Measurements from ENCODE around the gene COX10. TPM values are rescaled to one million over a fixed set of nuclear protein-coding genes. Genes with fewer than 3 reads are reported as not detected.

COX10 gene
- total RNA-seq, 2 experiments from 2014 or later, result 24.5 to 25.2 TPM

- DNase-seq, result no peak
- no peak overlapping the region for H3K27ac Mint-ChIP-seq
- no peak overlapping the region for H3K4me3 Mint-ChIP-seq
- no peaks in the 10 kb centered on the region for H3K9me3 Mint-ChIP-seq
- H3K4me1 Mint-ChIP-seq, result peaks cover 58% of the 10 kb centered on the region
- ChIA-PET POLR2A (interaction anchor here (1.3 kb wide), 1 partner anchor 87 kb away, joined by 4 read pairs; no protein-coding TSS in a partner anchor), CTCF (interaction anchor here (1.6 kb wide), 2 partner anchors 91 to 189 kb away, joined by 3 to 4 read pairs; no protein-coding TSS in a partner anchor)
- H3K27me3 Mint-ChIP-seq, result no peaks in the 10 kb centered on the region
- peaks cover 51% of the 10 kb centered on the region for H3K36me3 Mint-ChIP-seq (ENCODE audit: low read depth)
Observed at GRCh38 chr17:14112407-14112806, 43.1 kb downstream of the COX10 start.

GRCh38 chr17:14113137-14113536, 43.8 kb downstream of the COX10 start:
- Mint-ChIP-seq H3K27me3 (no peaks in the 10 kb centered on the region), H3K27ac (no peak overlapping the region), H3K9me3 (no peaks in the 10 kb centered on the region), H3K4me1 (peaks cover 58% of the 10 kb centered on the region), H3K4me3 (no peak overlapping the region), H3K36me3 (ENCODE audit: low read depth) (peaks cover 51% of the 10 kb centered on the region)
- DNase-seq, result no peak
- ChIA-PET CTCF (interaction anchor here (1.6 kb wide), 2 partner anchors 90 to 189 kb away, joined by 3 to 4 read pairs; no protein-coding TSS in a partner anchor), POLR2A (interaction anchor here (0.6 to 1.3 kb wide), 5 partner anchors 23 to 189 kb away, joined by 3 to 7 read pairs (median 3); partner anchors contain the start of gene HS3ST3B1)

DNA sequence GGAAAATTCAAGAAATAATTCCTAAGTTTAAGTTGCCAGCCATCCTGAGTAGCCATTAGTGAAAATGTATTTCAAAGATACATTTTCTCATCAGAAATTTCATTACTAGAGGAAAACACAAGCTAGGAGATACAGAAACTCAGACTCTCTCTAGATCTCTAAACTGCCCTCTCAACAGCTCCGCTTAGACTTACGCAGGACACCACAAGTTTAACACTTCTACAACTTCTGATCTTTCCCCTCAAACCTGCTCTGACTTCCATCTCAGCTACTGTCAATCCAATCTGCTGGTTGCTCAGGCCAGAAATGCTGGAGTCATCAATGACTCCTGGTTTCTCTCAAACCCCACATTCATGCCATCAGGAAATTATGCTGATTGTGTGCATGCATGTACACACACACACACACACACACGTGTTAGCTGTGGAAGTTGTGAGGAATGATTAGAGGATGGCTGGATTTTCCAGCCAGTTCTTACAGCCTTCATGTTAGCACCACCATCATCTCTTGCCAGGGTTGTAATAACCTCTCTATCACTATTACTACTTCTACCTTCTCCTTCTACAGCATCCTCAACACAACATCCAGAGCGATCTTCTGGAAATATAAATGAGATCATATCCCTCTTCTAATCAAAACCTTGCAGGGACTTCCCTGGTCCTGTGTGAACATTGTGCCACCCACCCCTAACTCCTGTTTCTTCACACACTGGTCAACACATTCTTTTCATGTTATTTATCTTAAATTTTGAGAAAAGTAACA, 47.1 kb downstream of the COX10 start:
- POLR2A ChIA-PET, result interaction anchor here (0.9 to 2.4 kb wide), 3 partner anchors 38 to 185 kb away, joined by 3 to 6 read pairs (median 4); partner anchors contain the start of gene HS3ST3B1
- CTCF ChIA-PET, result interaction anchor here (1.7 kb wide), 1 partner anchor 185 kb away, joined by 5 read pairs; the partner anchor contains the start of gene HS3ST3B1

DNA sequence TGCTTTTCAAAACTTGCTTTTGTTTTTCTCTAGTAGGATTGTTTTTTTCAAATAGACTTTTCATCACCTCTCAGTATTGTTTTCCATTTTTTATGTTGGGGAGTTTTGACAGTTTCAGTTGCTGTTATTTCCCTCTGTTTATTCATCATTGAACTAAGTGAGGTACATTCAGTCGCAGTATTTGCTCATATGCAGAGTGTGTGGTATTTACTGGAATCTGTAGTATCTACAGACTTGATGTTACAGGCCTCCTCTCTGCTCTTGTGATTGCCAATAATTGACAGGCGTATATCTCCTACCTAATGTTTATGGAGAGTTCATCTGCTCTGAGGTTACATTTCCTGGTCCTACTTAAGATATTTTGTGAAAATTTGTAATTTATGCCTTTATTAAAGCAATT, 49.6 kb downstream of the COX10 start:
- peak overlapping the region; percentile 28 for H3K4me3 Mint-ChIP-seq
- H3K36me3 Mint-ChIP-seq (ENCODE audit: low read depth), result peaks cover 60% of the 10 kb centered on the region
- DNase-seq, result no peak
- CTCF ChIA-PET, result interaction anchor here (1.6 to 2.2 kb wide), 2 partner anchors 84 to 182 kb away, joined by 5 read pairs; partner anchors contain the start of gene HS3ST3B1
- H3K9me3 Mint-ChIP-seq, result peaks cover 8% of the 10 kb centered on the region
- H3K27me3 Mint-ChIP-seq, result no peaks in the 10 kb centered on the region
- peaks cover 84% of the 10 kb centered on the region for H3K4me1 Mint-ChIP-seq
- peak overlapping the region; percentile 93 for H3K27ac Mint-ChIP-seq
- POLR2A ChIA-PET, result interaction anchor here (1.0 to 2.9 kb wide), 5 partner anchors 77 to 183 kb away, joined by 4 to 11 read pairs (median 4); partner anchors contain the start of gene HS3ST3B1

More for the DNA sequence above, 47.1 kb downstream of the COX10 start:
- Mint-ChIP-seq H3K9me3 (peaks cover 4% of the 10 kb centered on the region), H3K27me3 (no peaks in the 10 kb centered on the region), H3K36me3 (ENCODE audit: low read depth) (peaks cover 51% of the 10 kb centered on the region), H3K4me3 (no peak overlapping the region), H3K27ac (peak overlapping the region; percentile 44), H3K4me1 (peaks cover 78% of the 10 kb centered on the region)
- no peak for DNase-seq

DNA sequence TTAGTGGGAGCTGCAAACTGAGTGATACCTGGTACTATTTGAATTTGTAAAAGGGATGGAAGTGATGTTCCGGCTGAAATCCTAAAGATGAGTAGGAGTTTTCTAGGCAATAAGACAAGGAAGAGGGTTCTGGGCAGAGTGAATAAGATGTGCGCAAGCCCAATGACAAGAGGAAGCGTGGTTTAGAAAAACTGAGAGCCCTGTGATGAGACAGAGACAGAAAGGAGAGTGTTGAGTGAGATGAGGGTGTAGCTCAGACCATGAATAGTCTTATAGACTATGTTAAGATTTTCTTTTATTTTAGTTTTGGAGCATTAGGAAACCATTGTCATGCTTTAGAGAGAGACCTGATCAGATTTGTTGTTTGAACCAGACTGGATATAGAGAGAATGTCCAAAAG, 50.2 kb downstream of the COX10 start:
- CTCF ChIA-PET, result interaction anchor here (1.6 to 2.2 kb wide), 2 partner anchors 84 to 181 kb away, joined by 5 read pairs; partner anchors contain the start of gene HS3ST3B1
- H3K27me3 Mint-ChIP-seq, result no peaks in the 10 kb centered on the region
- H3K4me3 Mint-ChIP-seq, result peak overlapping the region; percentile 5
- H3K36me3 Mint-ChIP-seq (ENCODE audit: low read depth), result peaks cover 58% of the 10 kb centered on the region
- peak overlapping the region; percentile 93 for H3K27ac Mint-ChIP-seq
- peaks cover 87% of the 10 kb centered on the region for H3K4me1 Mint-ChIP-seq
- peaks cover 8% of the 10 kb centered on the region for H3K9me3 Mint-ChIP-seq
- POLR2A ChIA-PET, result interaction anchor here (1.0 to 2.9 kb wide), 6 partner anchors 77 to 184 kb away, joined by 3 to 11 read pairs (median 4); no protein-coding TSS in a partner anchor
- DNase-seq, result no peak

DNA sequence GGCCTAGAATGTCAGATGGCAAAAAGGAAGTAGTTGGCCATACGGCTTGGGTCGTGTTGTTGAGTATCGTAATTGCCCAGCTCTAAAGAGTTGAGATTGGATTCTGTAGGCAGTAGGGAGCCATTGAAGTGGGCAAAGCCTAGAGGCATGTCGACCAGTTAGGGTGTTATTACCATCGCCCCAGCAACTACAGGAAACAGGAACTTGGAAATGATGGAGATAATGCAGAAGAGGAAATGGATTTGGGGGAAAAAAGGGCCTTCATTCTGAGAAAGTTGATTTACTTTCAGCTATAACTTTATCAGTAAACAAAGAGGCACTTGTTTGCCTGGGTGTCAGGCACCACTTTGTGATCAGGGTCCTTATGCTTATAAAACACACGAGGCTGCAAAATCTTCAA, 52.6 kb downstream of the COX10 start:
- DNase-seq, result no peak
- H3K4me1 Mint-ChIP-seq, result peaks cover 69% of the 10 kb centered on the region
- H3K27ac Mint-ChIP-seq, result peak overlapping the region; percentile 43
- ChIA-PET CTCF (no interaction called here), POLR2A (no interaction called here)
- H3K4me3 Mint-ChIP-seq, result no peak overlapping the region
- H3K9me3 Mint-ChIP-seq, result peaks cover 8% of the 10 kb centered on the region
- H3K27me3 Mint-ChIP-seq, result no peaks in the 10 kb centered on the region
- peaks cover 44% of the 10 kb centered on the region for H3K36me3 Mint-ChIP-seq (ENCODE audit: low read depth)

GRCh38 chr17:14123619-14124278, 54.4 kb downstream of the COX10 start:
- no peaks in the 10 kb centered on the region for H3K27me3 Mint-ChIP-seq
- ChIA-PET POLR2A (no interaction called here), CTCF (interaction anchor here (0.9 kb wide), 1 partner anchor 34 kb away, joined by 3 read pairs; no protein-coding TSS in a partner anchor)
- no peak overlapping the region for H3K4me3 Mint-ChIP-seq
- H3K4me1 Mint-ChIP-seq, result peaks cover 51% of the 10 kb centered on the region
- peaks cover 8% of the 10 kb centered on the region for H3K9me3 Mint-ChIP-seq
- peaks cover 34% of the 10 kb centered on the region for H3K36me3 Mint-ChIP-seq (ENCODE audit: low read depth)
- H3K27ac Mint-ChIP-seq, result no peak overlapping the region
- no peak for DNase-seq

DNA sequence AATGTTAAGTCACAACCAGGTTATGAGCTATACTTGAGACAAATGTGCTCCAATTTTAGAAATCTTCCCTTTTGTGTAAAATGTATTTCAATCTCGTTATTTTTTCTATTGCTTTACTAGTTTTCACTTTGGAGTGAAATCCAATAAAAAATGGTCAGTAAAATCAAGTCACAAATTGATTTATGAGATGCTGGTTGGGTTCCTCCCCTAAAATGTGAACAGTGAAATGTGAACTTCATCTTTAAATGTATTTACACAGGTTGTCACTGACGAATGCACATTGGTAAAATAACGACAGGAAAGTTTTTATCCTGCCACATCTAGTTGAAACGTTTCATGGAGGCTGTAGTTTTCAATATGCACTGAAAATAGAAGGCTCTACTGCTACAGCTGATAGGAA, 55.5 kb downstream of the COX10 start:
- DNase-seq, result no peak
- H3K27me3 Mint-ChIP-seq, result no peaks in the 10 kb centered on the region
- H3K4me1 Mint-ChIP-seq, result peaks cover 43% of the 10 kb centered on the region
- H3K9me3 Mint-ChIP-seq, result peaks cover 8% of the 10 kb centered on the region
- no peak overlapping the region for H3K4me3 Mint-ChIP-seq
- peaks cover 34% of the 10 kb centered on the region for H3K36me3 Mint-ChIP-seq (ENCODE audit: low read depth)
- ChIA-PET CTCF (no interaction called here), POLR2A (no interaction called here)
- no peak overlapping the region for H3K27ac Mint-ChIP-seq

- Mint-ChIP-seq H3K4me1 (peaks cover 35% of the 10 kb centered on the region), H3K4me3 (no peak overlapping the region), H3K9me3 (peaks cover 5% of the 10 kb centered on the region), H3K27ac (no peak overlapping the region), H3K27me3 (no peaks in the 10 kb centered on the region), H3K36me3 (ENCODE audit: low read depth) (peaks cover 29% of the 10 kb centered on the region)
- CTCF ChIA-PET, result no interaction called here
- no peak for DNase-seq
- POLR2A ChIA-PET, result no interaction called here
Observed at GRCh38 chr17:14125518-14126137, 56.3 kb downstream of the COX10 start.

GRCh38 chr17:14133104-14133503, 63.8 kb downstream of the COX10 start:
- CTCF ChIA-PET, result interaction anchor here (0.6 kb wide), 2 partner anchors 8 to 516 kb away, joined by 4 to 5 read pairs; no protein-coding TSS in a partner anchor
- Mint-ChIP-seq H3K27me3 (no peaks in the 10 kb centered on the region), H3K9me3 (no peaks in the 10 kb centered on the region), H3K27ac (no peak overlapping the region), H3K4me1 (peaks cover 12% of the 10 kb centered on the region), H3K36me3 (ENCODE audit: low read depth) (peaks cover 8% of the 10 kb centered on the region), H3K4me3 (no peak overlapping the region)
- POLR2A ChIA-PET, result no interaction called here
- no peak for DNase-seq

DNA sequence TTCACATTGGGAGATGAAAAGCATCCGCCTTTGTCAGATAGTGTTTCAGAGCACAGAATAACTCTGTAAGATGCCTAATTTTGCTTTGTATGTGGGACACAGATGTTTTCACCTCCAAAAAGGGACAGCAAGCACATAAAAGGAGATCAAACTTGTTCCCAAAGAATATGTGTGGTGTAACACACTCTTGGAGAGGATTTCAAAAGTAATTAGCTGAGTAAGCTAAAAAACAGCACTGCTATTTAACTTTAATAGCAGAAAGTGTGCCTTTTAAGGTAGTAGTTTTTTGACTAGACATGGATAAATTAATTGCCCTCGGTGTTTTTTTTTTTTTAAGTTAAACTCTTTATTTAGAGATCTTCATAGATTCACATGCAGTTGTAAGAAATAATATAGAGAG, 65.2 kb downstream of the COX10 start:
- Mint-ChIP-seq H3K9me3 (no peaks in the 10 kb centered on the region), H3K27me3 (no peaks in the 10 kb centered on the region), H3K4me1 (peaks cover 10% of the 10 kb centered on the region), H3K27ac (no peak overlapping the region), H3K36me3 (ENCODE audit: low read depth) (peaks cover 6% of the 10 kb centered on the region), H3K4me3 (no peak overlapping the region)
- ChIA-PET CTCF (no interaction called here), POLR2A (no interaction called here)
- DNase-seq, result no peak

GRCh38 chr17:14135906-14136590, 66.7 kb downstream of the COX10 start:
- ChIA-PET POLR2A (interaction anchor here (1.0 kb wide), 1 partner anchor 61 kb away, joined by 4 read pairs; no protein-coding TSS in a partner anchor), CTCF (no interaction called here)
- H3K4me1 Mint-ChIP-seq, result peaks cover 9% of the 10 kb centered on the region
- H3K9me3 Mint-ChIP-seq, result no peaks in the 10 kb centered on the region
- no peak for DNase-seq
- no peak overlapping the region for H3K27ac Mint-ChIP-seq
- H3K4me3 Mint-ChIP-seq, result no peak overlapping the region
- H3K36me3 Mint-ChIP-seq (ENCODE audit: low read depth), result no peaks in the 10 kb centered on the region
- no peaks in the 10 kb centered on the region for H3K27me3 Mint-ChIP-seq
